K562 (cell line): ENCODE results near the gene COMTD1.

Experiments
- ARID2 ChIP-seq: fragments of 450-650 bp; IDR thresholded peaks from 2 replicates; pipeline ENCODE4 v1.6.1; 2017; ENCODE audit warnings: antibody characterized with exemption, mild to moderate bottlenecking
- CTCF ChIP-seq, 3 experiments: IDR thresholded peaks in 2 of 3; conservative IDR thresholded peaks in 1 of 3; 2 replicates each; pipeline ENCODE4 v1.5.1; 2011 to 2012; ENCODE audit warnings: low read length in 3 of 3, mild to moderate bottlenecking in 3 of 3, control low read depth in 2 of 3, improper control_type of control experiment in 1 of 3, inconsistent platforms in 1 of 3, low read depth in 1 of 3, mixed read lengths in 1 of 3, moderate library complexity in 1 of 3; ENCODE audit not compliant: insufficient read depth in 2 of 3
- GABPA ChIP-seq: fragments of 200-800 bp; sonication (Bioruptor generic); conservative IDR thresholded peaks from 2 replicates; pipeline ENCODE4 v1.6.1; 2016; ENCODE audit warnings: low read depth, missing genetic modification characterization, missing compliant biosample characterization
- GATA2 ChIP-seq: sonication (generic); formaldehyde crosslinking; IDR thresholded peaks from 2 replicates; pipeline ENCODE4 v1.4.0; 2020; ENCODE audit warnings: mild to moderate bottlenecking, missing genetic modification reagents
- L3MBTL2 ChIP-seq: fragments of 450-650 bp; IDR thresholded peaks from 2 replicates; pipeline ENCODE4 v1.6.1; 2016; ENCODE audit warnings: mild to moderate bottlenecking, moderate library complexity
- NFATC3 ChIP-seq: fragments of 450-650 bp; IDR thresholded peaks from 2 replicates; pipeline ENCODE4 v1.6.1; 2017; ENCODE audit warnings: mild to moderate bottlenecking
- SP1 ChIP-seq: sonication (generic); formaldehyde crosslinking; IDR thresholded peaks from 2 replicates; pipeline ENCODE4 v1.8.1; 2022; ENCODE audit warnings: mild to moderate bottlenecking, missing genetic modification reagents
- STAT5B ChIP-seq: fragments of 250-450 bp; sonication (Bioruptor Pico); IDR thresholded peaks from 2 replicates; pipeline ENCODE4 v1.8.0; 2021; ENCODE audit warnings: mild to moderate bottlenecking, inconsistent platforms
- TBL1XR1 ChIP-seq, 2 experiments: IDR thresholded peaks; 2 replicates each; pipeline ENCODE4 v1.6.1; 2012; ENCODE audit warnings: improper control_type of control experiment in 2 of 2, low read length in 2 of 2, mild to moderate bottlenecking in 1 of 2
- TEAD4 ChIP-seq, 2 experiments: sonication (generic) in 1 of 2; formaldehyde crosslinking in 1 of 2; IDR thresholded peaks; 2 replicates each; pipeline versions ENCODE4 v1.6.1 to v1.8.0; 2012 to 2022; ENCODE audit warnings: borderline replicate concordance in 1 of 2, inconsistent platforms in 1 of 2, low read length in 1 of 2, mild to moderate bottlenecking in 1 of 2, missing genetic modification reagents in 1 of 2
- ZFP36 ChIP-seq: fragments of 150-350 bp; IDR thresholded peaks from 2 replicates; pipeline ENCODE4 v1.6.1; 2018; ENCODE audit warnings: low read length, low read depth; ENCODE audit not compliant: partially characterized antibody
- ZNF436 ChIP-seq: fragments of 250-450, 450-650 bp; sonication (Bioruptor Pico); formaldehyde crosslinking; IDR thresholded peaks from 2 replicates; pipeline ENCODE4 v1.7.0; 2020; ENCODE audit warnings: mild to moderate bottlenecking
- TF ChIP-seq, protein P1 (sequence below), 2 experiments: fragments of 450-650 bp in 1 of 2; sonication (generic) in 1 of 2; formaldehyde crosslinking; conservative IDR thresholded peaks; 2 replicates each; pipeline versions ENCODE4 v1.4.0 to v1.8.1; 2020 to 2022; ENCODE audit warnings: mild to moderate bottlenecking in 1 of 2, missing genetic modification reagents in 1 of 2

DNA sequence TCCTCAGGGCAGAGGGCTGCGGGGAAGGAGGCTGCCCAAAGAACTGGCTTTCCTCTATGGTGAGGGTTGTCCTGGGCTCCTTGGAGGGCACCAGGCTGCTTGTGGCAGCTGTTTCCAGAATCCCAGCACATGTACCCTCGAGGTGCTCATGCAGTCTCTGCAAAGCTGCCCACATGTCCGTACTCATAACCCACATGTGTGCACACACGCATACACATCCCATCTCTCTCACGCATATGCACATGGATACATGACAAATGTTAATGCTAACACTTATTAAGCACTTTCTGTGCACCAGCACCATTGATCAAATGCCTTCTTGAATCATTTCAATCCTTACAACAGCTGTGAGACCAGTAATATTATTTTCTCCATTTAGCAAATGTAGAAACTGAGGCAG lies 36.3 kb upstream of the COMTD1 start:
- TF ChIP-seq TBL1XR1 (IDR thresholded peaks at IDR 0.05; ENCODE audit: low read length in 2 of 2) (no peak), CTCF (IDR thresholded peaks at IDR 0.05 in 2 of 3, conservative IDR thresholded peaks at IDR 0.05 in 1 of 3; ENCODE audit: insufficient read depth in 2 of 3, low read depth in 1 of 3, low read length in 3 of 3) (no peak), TEAD4 (IDR thresholded peaks at IDR 0.05; ENCODE audit: low read length) (no peak), TEAD4 (CRISPR knock-in tag; IDR thresholded peaks at IDR 0.05; ENCODE audit: borderline replicate concordance) (no peak), STAT5B (no peak), NFATC3 (no peak), SP1 (no peak), GABPA (tag) (no peak), ARID2 (no peak), ZFP36 (no peak), ZNF436 (CRISPR knock-in tag) (no peak), L3MBTL2 (no peak), GATA2 (CRISPR knock-in tag) (no peak)
- TF ChIP-seq, protein P1, sequence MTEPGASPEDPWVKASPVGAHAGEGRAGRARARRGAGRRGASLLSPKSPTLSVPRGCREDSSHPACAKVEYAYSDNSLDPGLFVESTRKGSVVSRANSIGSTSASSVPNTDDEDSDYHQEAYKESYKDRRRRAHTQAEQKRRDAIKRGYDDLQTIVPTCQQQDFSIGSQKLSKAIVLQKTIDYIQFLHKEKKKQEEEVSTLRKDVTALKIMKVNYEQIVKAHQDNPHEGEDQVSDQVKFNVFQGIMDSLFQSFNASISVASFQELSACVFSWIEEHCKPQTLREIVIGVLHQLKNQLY (CRISPR knock-in tag; conservative IDR thresholded peaks at IDR 0.05): no peak
